Measurements from ENCODE around the gene PTPA.

DNA sequence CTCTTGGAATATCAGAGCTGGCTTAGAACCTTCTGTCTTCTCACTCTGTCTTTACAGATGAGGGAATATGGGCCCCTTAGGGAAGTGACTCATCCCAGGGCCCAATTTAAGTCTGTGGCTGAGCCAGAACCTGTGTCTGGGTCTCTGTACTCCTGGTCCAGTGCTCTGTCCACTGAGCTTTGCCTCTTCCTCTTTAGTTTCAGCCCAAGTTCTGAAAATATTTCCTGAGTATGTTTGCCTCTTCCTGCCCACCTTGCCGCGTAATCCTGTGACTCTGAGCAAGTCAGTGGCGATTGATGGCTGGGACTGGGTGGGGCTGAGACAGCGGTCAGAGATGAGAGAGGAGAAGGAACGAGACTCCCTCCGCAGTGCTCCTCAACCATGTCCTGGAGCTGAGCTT, 59.0 kb downstream of the PTPA start:
- TF ChIP-seq, protein P1, sequence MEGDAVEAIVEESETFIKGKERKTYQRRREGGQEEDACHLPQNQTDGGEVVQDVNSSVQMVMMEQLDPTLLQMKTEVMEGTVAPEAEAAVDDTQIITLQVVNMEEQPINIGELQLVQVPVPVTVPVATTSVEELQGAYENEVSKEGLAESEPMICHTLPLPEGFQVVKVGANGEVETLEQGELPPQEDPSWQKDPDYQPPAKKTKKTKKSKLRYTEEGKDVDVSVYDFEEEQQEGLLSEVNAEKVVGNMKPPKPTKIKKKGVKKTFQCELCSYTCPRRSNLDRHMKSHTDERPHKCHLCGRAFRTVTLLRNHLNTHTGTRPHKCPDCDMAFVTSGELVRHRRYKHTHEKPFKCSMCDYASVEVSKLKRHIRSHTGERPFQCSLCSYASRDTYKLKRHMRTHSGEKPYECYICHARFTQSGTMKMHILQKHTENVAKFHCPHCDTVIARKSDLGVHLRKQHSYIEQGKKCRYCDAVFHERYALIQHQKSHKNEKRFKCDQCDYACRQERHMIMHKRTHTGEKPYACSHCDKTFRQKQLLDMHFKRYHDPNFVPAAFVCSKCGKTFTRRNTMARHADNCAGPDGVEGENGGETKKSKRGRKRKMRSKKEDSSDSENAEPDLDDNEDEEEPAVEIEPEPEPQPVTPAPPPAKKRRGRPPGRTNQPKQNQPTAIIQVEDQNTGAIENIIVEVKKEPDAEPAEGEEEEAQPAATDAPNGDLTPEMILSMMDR (IDR thresholded peaks at IDR 0.05; ENCODE audit: poor library complexity, severe bottlenecking), result no peak
- TF ChIP-seq POLR2AphosphoS5 (IDR thresholded peaks at IDR 0.05) (no peak), RAD21 (conservative IDR thresholded peaks at IDR 0.05) (no peak), EZH2 (IDR thresholded peaks at IDR 0.05; ENCODE audit: borderline replicate concordance, insufficient read depth, low read length, poor library complexity, severe bottlenecking) (no peak)
